ENCODE measurements around the gene DNAH9. TPM values are rescaled to one million over a fixed set of nuclear protein-coding genes. Genes with fewer than 3 reads are reported as not detected.

The DNAH9 gene
- total and polyA plus RNA-seq, 2 of the 8 experiments (the other 6 are each of a cell fraction or from before 2014, with no cell fraction given), result 0.21 to 0.86 TPM

GRCh38 chr17:11651089-11651488, 52.8 kb downstream of the DNAH9 start (continued):
- no peak for TF ChIP-seq SIX5 (IDR thresholded peaks at IDR 0.05; ENCODE audit: low read depth, low read length)

Measured in H1 (cell line).